SK-N-SH treated with all-trans-retinoic acid at 6 μM for 48 hours (cell line): ENCODE results near the gene ARSB.

Experiments
- ATAC-seq: fragments of 200-7000 bp; cut with Tn5 transposase; 3 replicates; pipeline ENCODE4 v1.9.1; 2020; ENCODE audit warnings: mild to moderate bottlenecking, moderate library complexity
- ARNTL ChIP-seq: fragments of 450-650 bp; formaldehyde crosslinking; IDR thresholded peaks from 2 replicates; pipeline ENCODE4 v1.5.0; 2020; ENCODE audit warnings: low read depth, mild to moderate bottlenecking, moderate library complexity, borderline replicate concordance
- BACH2 ChIP-seq: fragments of 250-450 bp; sonication (Bioruptor Pico); IDR thresholded peaks from 2 replicates; pipeline ENCODE4 v1.9.0; 2021; ENCODE audit warnings: mild to moderate bottlenecking, borderline replicate concordance
- CSDC2 ChIP-seq: fragments of 250-450 bp; sonication (Bioruptor Pico); IDR thresholded peaks from 2 replicates; pipeline ENCODE4 v1.5.0; 2020; ENCODE audit warnings: mild to moderate bottlenecking, moderate library complexity
- ESRRG ChIP-seq: fragments of 250-450 bp; sonication (Bioruptor Pico); IDR thresholded peaks from 2 replicates; pipeline ENCODE4 v1.6.1; 2021; ENCODE audit warnings: mild to moderate bottlenecking
- GLIS3 ChIP-seq: fragments of 250-450 bp; sonication (Bioruptor Pico); IDR thresholded peaks from 2 replicates; pipeline ENCODE4 v1.5.0; 2020; ENCODE audit warnings: mild to moderate bottlenecking, moderate library complexity
- ISL1 ChIP-seq: fragments of 250-450 bp; sonication (Bioruptor Pico); IDR thresholded peaks from 2 replicates; pipeline ENCODE4 v2.1.2; 2022; ENCODE audit warnings: mild to moderate bottlenecking, moderate library complexity
- OSR1 ChIP-seq: fragments of 250-450 bp; sonication (Bioruptor Pico); IDR thresholded peaks from 2 replicates; pipeline ENCODE4 v1.8.0; 2022; ENCODE audit warnings: moderate library complexity, mild to moderate bottlenecking, inconsistent platforms
- PPARA ChIP-seq: fragments of 250-450 bp; sonication (Bioruptor Pico); IDR thresholded peaks from 2 replicates; pipeline ENCODE4 v1.5.0; 2020; ENCODE audit warnings: mild to moderate bottlenecking, borderline replicate concordance
- RARB ChIP-seq: fragments of 250-450 bp; sonication (Bioruptor Pico); IDR thresholded peaks from 2 replicates; pipeline ENCODE4 v1.8.0; 2021; ENCODE audit warnings: mild to moderate bottlenecking, moderate library complexity
- SNAI2 ChIP-seq: fragments of 250-450 bp; sonication (Bioruptor Pico); IDR thresholded peaks from 2 replicates; pipeline ENCODE4 v1.5.0; 2020; ENCODE audit warnings: mild to moderate bottlenecking, moderate library complexity
- TCF4 ChIP-seq: fragments of 250-450 bp; sonication (Bioruptor Pico); IDR thresholded peaks from 2 replicates; pipeline ENCODE4 v1.8.0; 2021; ENCODE audit warnings: mild to moderate bottlenecking, moderate library complexity, borderline replicate concordance
- TOX ChIP-seq: fragments of 250-450 bp; sonication (Bioruptor Pico); IDR thresholded peaks from 2 replicates; pipeline ENCODE4 v1.8.0; 2021; ENCODE audit warnings: mild to moderate bottlenecking, moderate library complexity, borderline replicate concordance
- ZC3H10 ChIP-seq: fragments of 250-450 bp; sonication (Bioruptor Pico); IDR thresholded peaks from 2 replicates; pipeline ENCODE4 v1.5.1; 2021; ENCODE audit warnings: mild to moderate bottlenecking, moderate library complexity
- ZFP3 ChIP-seq: fragments of 250-450 bp; sonication (Bioruptor Pico); IDR thresholded peaks from 2 replicates; pipeline ENCODE4 v1.5.0; 2020; ENCODE audit warnings: mild to moderate bottlenecking, moderate library complexity
- ZFP30 ChIP-seq: fragments of 450-650 bp; formaldehyde crosslinking; IDR thresholded peaks from 2 replicates; pipeline ENCODE4 v1.5.0; 2022; ENCODE audit warnings: mild to moderate bottlenecking, moderate library complexity
- ZNF565 ChIP-seq: fragments of 450-650 bp; formaldehyde crosslinking; conservative IDR thresholded peaks from 2 replicates; pipeline ENCODE4 v1.5.0; 2020; ENCODE audit warnings: low read depth, mild to moderate bottlenecking, moderate library complexity
- ZNF70 ChIP-seq: fragments of 450-650 bp; formaldehyde crosslinking; IDR thresholded peaks from 2 replicates; pipeline ENCODE4 v1.5.0; 2020; ENCODE audit warnings: mild to moderate bottlenecking, moderate library complexity
- ZNF8 ChIP-seq: fragments of 450-650 bp; formaldehyde crosslinking; IDR thresholded peaks from 2 replicates; pipeline ENCODE4 v1.5.0; 2020; ENCODE audit warnings: mild to moderate bottlenecking, moderate library complexity
- TF ChIP-seq, protein P1 (sequence below): fragments of 250-450 bp; sonication (Bioruptor Pico); IDR thresholded peaks from 2 replicates; pipeline ENCODE4 v1.8.0; 2020; ENCODE audit warnings: mild to moderate bottlenecking, moderate library complexity, borderline replicate concordance
- TF ChIP-seq, protein P2 (sequence below): fragments of 250-450 bp; sonication (Bioruptor Pico); IDR thresholded peaks from 2 replicates; pipeline ENCODE4 v1.5.1; 2021; ENCODE audit warnings: mild to moderate bottlenecking, moderate library complexity
- TF ChIP-seq, protein P3 (sequence below): fragments of 250-450 bp; sonication (Bioruptor Pico); IDR thresholded peaks from 2 replicates; pipeline ENCODE4 v1.8.0; 2021; ENCODE audit warnings: low read depth, mild to moderate bottlenecking, moderate library complexity, borderline replicate concordance
- TF ChIP-seq, protein P4 (sequence below): fragments of 250-450 bp; sonication (Bioruptor Pico); IDR thresholded peaks from 2 replicates; pipeline ENCODE4 v1.5.0; 2020; ENCODE audit warnings: mild to moderate bottlenecking, moderate library complexity

ARSB gene

DNA sequence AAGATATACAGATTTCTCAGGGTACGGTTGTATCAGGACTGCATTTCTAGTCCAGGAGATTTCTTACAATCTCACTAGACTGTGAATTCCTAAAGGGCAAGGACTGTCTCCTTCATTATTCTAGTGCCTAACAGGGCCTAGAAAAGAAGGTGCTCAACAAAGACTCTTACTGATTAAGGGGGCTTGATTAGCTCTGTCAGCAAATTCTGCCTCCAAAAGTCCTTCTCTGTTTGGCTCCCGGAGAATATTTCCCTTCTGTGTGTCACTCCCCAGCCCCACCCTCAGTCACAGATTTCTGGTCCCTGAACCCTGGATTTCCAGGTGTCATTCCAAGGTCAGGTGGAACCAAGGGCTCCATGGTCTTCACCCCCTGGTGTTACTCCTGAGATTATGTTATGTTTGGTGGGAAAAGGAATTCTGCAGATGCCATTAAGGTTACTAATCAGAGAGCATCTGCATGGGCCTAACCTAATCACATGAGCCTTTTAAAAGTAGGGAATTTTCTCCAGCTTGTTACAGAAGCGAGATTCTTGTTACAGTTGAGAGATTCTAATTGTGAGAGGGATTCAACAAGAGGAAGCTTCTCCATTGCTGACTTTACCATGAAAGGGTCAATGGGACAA, 168.9 kb downstream of the ARSB start:
- no peak for ATAC-seq
- TF ChIP-seq TCF4 (CRISPR knock-in tag) (no peak), RARB (no peak), PPARA (no peak), ZFP30 (CRISPR knock-in tag) (no peak), ZNF565 (CRISPR knock-in tag) (no peak)

DNA sequence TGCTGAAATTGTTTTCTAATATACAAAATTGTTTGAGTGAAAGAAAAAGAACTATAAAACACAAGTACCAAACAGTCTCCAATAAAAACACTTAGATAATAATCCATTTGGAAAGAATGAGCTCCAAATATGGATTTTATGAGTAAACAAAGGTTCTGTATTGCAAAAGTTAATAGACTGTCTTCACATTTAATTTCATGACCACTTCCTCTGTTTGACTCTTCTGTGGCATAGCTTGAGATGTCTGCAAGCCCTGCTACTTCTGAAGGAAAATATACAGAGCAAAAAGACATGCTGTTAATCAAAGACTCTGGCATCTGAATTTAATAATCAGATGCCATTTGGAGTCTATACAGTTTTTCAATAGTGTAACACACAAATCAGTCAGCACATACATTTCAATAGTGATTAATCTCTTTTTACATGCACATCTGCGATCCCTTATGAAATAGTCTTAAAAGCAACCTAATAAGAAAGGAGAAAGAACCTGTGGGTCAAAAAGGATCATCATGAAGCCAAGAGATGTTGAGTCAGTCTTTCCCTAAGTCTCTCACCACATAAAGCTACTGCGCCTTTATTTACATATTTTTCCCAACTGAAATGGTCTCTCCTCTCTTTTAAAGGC, 171.1 kb downstream of the ARSB start:
- ATAC-seq = no peak
- TF ChIP-seq OSR1 (CRISPR knock-in tag) (no peak), SNAI2 (CRISPR knock-in tag) (no peak), GLIS3 (CRISPR knock-in tag) (no peak), ZFP30 (CRISPR knock-in tag) (no peak), BACH2 (CRISPR knock-in tag) (no peak), ARNTL (CRISPR knock-in tag) (no peak), PPARA (no peak), ISL1 (CRISPR knock-in tag) (no peak), ZNF70 (no peak), ZNF8 (CRISPR knock-in tag) (no peak), TCF4 (CRISPR knock-in tag) (no peak)
- TF ChIP-seq, protein P1, sequence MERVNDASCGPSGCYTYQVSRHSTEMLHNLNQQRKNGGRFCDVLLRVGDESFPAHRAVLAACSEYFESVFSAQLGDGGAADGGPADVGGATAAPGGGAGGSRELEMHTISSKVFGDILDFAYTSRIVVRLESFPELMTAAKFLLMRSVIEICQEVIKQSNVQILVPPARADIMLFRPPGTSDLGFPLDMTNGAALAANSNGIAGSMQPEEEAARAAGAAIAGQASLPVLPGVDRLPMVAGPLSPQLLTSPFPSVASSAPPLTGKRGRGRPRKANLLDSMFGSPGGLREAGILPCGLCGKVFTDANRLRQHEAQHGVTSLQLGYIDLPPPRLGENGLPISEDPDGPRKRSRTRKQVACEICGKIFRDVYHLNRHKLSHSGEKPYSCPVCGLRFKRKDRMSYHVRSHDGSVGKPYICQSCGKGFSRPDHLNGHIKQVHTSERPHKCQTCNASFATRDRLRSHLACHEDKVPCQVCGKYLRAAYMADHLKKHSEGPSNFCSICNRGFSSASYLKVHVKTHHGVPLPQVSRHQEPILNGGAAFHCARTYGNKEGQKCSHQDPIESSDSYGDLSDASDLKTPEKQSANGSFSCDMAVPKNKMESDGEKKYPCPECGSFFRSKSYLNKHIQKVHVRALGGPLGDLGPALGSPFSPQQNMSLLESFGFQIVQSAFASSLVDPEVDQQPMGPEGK (CRISPR knock-in tag) = no peak
- TF ChIP-seq, protein P2, sequence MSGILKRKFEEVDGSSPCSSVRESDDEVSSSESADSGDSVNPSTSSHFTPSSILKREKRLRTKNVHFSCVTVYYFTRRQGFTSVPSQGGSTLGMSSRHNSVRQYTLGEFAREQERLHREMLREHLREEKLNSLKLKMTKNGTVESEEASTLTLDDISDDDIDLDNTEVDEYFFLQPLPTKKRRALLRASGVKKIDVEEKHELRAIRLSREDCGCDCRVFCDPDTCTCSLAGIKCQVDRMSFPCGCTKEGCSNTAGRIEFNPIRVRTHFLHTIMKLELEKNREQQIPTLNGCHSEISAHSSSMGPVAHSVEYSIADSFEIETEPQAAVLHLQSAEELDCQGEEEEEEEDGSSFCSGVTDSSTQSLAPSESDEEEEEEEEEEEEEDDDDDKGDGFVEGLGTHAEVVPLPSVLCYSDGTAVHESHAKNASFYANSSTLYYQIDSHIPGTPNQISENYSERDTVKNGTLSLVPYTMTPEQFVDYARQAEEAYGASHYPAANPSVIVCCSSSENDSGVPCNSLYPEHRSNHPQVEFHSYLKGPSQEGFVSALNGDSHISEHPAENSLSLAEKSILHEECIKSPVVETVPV (CRISPR knock-in tag) = no peak
- TF ChIP-seq, protein P3, sequence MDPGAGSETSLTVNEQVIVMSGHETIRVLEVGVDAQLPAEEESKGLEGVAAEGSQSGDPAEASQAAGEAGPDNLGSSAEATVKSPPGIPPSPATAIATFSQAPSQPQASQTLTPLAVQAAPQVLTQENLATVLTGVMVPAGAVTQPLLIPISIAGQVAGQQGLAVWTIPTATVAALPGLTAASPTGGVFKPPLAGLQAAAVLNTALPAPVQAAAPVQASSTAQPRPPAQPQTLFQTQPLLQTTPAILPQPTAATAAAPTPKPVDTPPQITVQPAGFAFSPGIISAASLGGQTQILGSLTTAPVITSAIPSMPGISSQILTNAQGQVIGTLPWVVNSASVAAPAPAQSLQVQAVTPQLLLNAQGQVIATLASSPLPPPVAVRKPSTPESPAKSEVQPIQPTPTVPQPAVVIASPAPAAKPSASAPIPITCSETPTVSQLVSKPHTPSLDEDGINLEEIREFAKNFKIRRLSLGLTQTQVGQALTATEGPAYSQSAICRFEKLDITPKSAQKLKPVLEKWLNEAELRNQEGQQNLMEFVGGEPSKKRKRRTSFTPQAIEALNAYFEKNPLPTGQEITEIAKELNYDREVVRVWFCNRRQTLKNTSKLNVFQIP (CRISPR knock-in tag) = no peak
- TF ChIP-seq, protein P4, sequence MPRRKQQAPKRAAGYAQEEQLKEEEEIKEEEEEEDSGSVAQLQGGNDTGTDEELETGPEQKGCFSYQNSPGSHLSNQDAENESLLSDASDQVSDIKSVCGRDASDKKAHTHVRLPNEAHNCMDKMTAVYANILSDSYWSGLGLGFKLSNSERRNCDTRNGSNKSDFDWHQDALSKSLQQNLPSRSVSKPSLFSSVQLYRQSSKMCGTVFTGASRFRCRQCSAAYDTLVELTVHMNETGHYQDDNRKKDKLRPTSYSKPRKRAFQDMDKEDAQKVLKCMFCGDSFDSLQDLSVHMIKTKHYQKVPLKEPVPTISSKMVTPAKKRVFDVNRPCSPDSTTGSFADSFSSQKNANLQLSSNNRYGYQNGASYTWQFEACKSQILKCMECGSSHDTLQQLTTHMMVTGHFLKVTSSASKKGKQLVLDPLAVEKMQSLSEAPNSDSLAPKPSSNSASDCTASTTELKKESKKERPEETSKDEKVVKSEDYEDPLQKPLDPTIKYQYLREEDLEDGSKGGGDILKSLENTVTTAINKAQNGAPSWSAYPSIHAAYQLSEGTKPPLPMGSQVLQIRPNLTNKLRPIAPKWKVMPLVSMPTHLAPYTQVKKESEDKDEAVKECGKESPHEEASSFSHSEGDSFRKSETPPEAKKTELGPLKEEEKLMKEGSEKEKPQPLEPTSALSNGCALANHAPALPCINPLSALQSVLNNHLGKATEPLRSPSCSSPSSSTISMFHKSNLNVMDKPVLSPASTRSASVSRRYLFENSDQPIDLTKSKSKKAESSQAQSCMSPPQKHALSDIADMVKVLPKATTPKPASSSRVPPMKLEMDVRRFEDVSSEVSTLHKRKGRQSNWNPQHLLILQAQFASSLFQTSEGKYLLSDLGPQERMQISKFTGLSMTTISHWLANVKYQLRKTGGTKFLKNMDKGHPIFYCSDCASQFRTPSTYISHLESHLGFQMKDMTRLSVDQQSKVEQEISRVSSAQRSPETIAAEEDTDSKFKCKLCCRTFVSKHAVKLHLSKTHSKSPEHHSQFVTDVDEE (CRISPR knock-in tag) = no peak

DNA sequence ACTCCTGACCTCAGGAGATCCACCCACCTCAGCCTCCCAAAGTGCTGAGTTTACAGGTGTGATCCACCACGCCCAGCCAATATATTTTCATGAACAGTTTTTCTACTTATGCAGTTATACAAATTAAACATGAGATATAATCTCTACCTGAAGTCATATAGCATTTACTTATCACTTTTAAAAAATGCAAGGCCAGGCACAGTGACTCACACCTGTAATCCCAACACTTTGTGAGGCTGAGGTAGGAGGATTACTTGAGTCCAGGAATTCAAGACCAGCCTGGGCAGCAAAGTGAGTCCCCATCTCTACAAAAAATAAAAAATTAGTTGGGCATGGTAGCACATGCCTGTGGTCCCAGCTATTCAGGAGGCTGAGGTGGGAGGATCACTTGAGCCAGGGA, 171.8 kb downstream of the ARSB start:
- ATAC-seq = no peak
- TF ChIP-seq, protein P4 (CRISPR knock-in tag) = no peak
- TF ChIP-seq, protein P1 (CRISPR knock-in tag) = no peak
- TF ChIP-seq BACH2 (CRISPR knock-in tag) (no peak), ZNF70 (no peak), ZFP3 (CRISPR knock-in tag) (no peak), ESRRG (CRISPR knock-in tag) (no peak), CSDC2 (CRISPR knock-in tag) (no peak), ZC3H10 (CRISPR knock-in tag) (no peak), ISL1 (CRISPR knock-in tag) (no peak), TOX (CRISPR knock-in tag) (no peak)
- TF ChIP-seq, protein P3 (CRISPR knock-in tag) = no peak
